GM21786 (cell line): ENCODE measurements around the gene UNC45A.

Source experiments
- ATAC-seq: cut with Tn5 transposase; IDR thresholded peaks from one replicate; pipeline ENCODE4 v1.9.1; 2021; ENCODE audit not compliant: unreplicated experiment

Gene UNC45A

DNA sequence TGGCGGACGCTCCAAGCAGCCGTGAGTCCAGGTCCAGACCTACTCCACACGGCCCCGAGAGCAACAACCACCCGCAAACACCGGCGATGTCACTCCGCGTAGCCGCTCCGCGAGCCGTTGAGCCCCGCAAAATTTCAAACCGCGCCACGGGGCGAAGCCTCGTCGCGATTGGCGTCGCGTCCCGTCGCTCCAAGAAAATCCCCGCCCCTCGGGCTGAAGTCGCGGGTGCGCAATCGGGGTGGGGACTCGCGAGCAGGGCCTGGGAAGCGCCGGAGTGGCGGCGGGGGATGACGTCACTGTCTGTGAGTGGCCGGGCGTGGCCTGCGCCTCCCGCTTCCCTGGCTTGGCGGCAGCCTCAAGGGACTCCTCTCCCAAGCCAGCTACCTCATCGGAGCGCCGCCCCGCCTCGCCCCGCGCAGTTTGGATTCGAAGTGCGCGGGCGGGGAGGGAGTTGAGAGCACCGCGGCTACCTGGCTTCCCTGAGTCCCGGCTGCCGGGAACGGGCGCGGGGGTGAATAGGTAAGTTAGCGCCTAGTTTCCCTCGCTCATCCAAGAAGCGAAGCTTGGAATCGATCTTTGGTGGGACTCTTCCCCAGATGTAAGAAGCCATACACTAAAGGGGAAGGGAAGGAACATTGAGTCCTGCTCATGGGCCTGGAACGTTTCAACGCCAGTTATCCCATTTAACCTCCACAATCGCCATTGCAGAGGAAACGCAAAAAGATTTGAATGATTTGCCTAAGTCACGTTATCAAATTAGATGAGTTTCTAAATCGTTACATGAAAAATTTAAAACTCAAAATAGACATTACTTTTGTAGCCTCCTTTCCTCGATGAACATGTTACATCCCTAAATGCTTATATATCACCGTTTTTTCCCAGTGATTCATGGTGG, 59.6 kb downstream of the UNC45A start, which contains the start of gene PRC1:
PRC1 (minus strand) TSS at position 119 of the 895 bp plus-strand sequence; CDS start at position 1, 118 bp downstream.
- peak; percentile 98 for ATAC-seq

DNA sequence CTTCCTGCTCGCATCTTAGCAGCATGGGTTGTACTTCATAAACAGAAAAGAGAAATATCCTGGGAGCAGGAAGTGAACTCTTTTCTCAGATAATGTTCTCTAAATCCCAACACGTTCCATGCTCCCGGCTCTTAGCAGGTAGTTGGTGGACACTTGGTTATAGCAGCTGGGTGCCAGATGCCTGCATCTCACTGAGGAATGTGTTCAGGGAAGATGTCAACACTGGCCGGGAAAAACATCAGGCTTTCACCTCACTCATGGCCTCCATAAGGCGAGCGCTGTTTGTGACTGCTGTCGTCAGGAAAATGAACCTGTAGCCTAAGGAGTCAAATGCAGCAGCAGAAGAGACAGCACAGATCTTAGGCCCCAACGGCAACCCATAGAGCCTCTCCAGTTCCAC, 63.7 kb downstream of the UNC45A start:
- no peak for ATAC-seq

DNA sequence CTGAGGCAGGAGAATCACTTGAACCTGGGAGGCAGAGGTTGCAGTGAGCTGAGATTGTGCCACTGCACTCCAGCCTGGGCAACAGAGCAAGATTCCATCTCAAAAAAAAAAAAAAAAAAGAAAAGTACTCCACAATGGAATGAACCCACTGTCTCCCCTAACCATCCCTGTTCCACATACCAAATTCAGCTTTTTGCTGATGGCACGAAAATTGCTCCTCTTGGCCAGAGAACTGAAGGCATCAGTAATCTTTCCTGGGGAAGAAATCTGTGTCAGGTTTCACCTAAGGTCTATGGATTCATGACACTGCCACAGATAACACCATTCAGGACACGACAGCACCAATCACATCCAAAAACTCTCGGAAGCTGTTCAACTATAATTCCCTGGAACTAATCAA, 66.1 kb downstream of the UNC45A start:
- no peak for ATAC-seq
